Stimulated activated CD8-positive, alpha-beta memory T cell treated with anti-CD3 and anti-CD28 coated beads, Interleukin-7, amount 100 ng/mL, for 1 hour (primary cell): ENCODE measurements around the gene C14orf93.
A peak's percentile ranks its signal among the peaks of the same experiment; 100 is the strongest.

Source experiments
- DNase-seq, 2 donors: peaks; one replicate each; pipeline ENCODE4 v3.0.0-alpha.2; 2020; ENCODE audit warnings: low read depth in 2 of 2

Gene C14orf93, protein sequence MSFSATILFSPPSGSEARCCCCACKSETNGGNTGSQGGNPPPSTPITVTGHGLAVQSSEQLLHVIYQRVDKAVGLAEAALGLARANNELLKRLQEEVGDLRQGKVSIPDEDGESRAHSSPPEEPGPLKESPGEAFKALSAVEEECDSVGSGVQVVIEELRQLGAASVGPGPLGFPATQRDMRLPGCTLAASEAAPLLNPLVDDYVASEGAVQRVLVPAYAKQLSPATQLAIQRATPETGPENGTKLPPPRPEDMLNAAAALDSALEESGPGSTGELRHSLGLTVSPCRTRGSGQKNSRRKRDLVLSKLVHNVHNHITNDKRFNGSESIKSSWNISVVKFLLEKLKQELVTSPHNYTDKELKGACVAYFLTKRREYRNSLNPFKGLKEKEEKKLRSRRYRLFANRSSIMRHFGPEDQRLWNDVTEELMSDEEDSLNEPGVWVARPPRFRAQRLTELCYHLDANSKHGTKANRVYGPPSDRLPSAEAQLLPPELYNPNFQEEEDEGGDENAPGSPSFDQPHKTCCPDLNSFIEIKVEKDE

DNA sequence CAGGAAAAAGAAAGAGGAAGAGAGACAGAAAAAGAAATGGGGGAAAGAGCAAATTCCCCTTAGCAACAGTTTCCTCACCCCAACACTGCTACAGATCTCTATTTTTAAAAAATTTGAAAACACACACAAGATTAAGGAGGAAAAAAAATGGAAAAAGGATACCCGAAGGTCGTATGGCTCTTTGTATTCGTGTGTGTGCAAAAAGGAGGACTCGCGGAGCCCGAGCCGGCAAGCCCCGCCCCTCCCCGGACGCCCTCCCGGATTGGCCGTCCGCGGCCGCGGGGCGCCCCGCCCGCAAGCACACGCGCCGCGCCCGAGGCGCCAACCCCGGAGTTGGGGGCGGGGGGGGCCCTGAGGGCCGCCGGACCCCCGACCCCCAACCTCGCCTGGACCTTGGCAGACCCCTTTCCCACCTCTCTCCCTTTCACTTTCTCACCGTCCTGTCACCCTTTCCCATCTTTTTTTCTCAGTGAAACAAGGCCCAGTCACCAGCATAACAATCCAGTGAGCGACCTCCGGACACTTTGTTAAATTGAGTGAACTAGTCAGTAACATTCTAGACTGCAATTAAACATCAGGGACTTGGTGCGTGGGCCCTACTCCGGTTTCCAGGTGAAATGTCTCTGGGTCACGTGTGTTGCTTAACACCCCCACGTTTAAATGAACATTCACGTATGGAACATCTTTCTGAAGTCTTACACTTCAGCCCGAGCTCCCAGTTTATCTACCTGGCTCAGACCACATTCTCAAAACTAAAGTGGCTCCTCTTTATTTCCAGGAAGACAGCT is at the start of gene C14orf93:
C14orf93 (minus strand) TSS at position 205 of the 788 bp plus-strand sequence. CDS start 11,120 bp downstream, outside the sequence.
- DNase-seq: peak; percentile 54 to 57

DNA sequence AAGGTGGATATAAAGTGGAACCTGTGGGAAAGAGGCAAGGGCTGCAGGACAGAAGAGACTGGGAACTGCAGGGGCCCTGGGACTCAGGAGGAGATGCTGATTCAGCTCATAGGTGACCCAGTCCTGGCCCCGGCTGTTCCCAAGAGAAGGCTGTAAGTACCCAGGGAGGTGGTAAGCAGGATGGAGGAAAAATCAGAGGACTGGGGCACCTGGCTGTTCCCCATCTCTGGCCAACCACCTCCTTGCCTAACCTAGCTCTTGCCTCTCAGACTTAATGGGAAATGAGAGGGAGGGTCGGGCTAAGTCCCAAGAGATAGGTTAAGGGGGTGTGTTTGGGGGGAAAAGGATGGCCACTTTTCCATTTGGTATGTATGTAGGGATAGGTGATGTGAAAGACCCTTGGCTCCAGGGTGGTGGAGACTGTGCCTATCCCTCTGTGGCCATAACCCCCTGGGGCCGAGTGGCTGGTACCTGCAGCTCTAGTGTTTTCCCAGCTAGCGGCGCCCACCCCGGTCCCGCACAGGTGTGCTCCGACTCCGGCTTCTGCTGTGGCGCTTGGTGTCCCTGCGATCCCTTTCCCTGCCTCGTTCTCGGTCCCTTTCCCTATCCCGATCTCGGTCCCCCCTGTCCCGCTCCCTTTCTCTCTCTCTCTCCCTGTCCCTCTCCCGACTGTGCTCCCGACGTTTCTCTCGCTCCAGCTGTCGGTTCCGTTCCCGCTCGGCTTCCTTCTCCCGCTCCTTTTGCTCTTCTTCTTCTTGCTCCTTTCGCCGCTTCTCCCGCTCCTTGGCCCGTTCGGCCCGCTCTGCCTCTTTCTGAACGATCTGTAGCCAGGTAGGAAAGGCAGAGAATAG is 48.9 kb upstream of the C14orf93 start:
- no peak for DNase-seq

GRCh38 chr14:23057757-23058653 is 48.1 kb upstream of the C14orf93 start:
- peak; percentile 71 to 81 for DNase-seq

- peak; percentile 30 to 50 for DNase-seq
Measured at GRCh38 chr14:23056956-23057756, 47.2 kb upstream of the C14orf93 start, which contains the start of gene CDH24. Gene CDH24 (minus strand): TSS chr14:23057520. CDS start chr14:23055733, 1,787 bp downstream.

DNA sequence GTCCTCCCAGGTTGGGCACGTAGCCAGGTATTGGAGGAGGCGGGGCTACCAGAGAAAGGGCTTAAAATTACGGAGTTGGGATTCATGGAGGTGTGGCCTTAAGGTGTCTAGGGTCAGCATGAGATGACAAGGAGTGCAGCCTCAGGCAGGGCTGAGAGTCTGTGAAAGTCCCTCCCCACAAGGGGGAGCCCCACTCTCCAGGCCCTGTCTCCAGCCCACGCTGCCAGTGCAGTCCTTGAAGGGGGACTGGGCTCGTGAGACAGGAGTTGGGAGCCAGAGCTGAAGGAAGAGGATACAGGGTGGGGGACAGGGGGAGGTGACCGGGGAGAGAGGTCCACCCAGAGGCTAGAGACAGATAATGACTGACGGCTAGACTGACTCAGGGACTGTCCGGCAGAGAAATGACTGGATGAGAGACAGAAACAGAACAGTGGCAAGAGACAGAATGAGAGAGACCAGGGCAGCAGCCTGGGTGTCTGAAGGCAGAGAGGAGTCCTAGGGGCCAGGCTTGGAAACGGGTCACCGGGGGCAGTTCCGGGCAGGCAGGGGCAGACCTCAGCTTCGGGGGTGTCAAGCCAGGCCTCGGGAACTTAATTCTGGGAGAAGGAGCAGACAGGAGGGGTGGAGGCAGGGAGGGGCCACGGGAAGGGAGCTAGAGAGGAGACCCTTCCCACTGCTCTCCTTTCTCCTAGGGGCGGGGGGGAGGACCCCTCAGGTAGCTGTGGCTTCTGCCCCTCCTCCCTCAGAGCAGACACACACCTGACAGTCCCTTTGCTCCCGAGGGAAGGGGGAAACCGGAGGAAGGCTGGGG is 46.4 kb upstream of the C14orf93 start:
- DNase-seq: peak in 1 of 2 donors; percentile 38

DNA sequence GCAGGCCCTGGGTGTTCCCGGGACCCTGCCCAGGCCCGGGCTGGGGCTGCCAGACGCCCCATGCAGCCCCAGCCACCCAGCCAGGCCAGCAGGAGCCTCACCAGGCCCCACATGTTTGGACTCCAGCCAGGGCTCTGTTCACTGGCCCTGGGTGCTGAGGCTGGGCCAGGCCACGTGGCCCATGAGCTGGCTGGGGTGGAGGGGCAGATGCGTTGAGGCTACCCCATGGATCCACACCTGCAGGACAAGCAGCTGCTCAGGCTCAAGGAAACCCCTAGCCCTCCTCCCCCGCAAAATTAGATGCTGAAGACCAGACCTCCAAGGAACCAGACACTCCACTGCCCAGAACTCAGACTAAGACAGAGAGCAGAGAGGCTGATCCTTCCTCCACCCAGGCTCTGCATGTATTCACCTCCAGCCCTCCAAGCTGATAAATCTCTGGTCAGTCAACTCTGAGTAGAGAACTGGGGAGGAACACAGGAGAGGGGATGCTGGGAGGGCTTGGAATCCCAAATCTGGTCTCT is 45.7 kb upstream of the C14orf93 start:
- DNase-seq: no peak

DNA sequence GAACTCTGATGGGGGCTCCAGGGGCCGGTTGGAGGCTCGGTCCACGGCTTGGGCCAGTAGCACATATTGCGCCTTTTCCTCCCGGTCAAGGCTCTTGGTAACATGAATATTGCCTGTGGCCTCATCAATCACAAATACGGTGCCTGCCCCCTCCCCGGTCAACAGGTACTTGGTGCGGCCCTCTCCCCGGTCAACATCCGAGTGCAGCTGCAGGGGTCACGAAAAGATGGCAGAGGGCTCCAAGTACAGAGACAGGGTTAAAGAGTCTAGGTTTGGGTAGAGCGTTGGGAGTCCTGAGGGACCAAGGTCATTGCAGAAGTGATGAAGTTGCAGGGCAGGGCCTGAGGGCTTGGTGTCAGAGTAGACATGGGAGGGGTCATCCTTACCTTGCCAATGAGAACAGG is 45.2 kb upstream of the C14orf93 start:
- DNase-seq: no peak

GRCh38 chr14:23054000-23054811 is 44.3 kb upstream of the C14orf93 start:
- no peak for DNase-seq

- DNase-seq: no peak
Measured at GRCh38 chr14:23053426-23053825, 43.5 kb upstream of the C14orf93 start.

- no peak for DNase-seq
Measured at GRCh38 chr14:23052671-23053070, 42.7 kb upstream of the C14orf93 start.

GRCh38 chr14:23052182-23052623 is 42.3 kb upstream of the C14orf93 start:
- DNase-seq: no peak

DNA sequence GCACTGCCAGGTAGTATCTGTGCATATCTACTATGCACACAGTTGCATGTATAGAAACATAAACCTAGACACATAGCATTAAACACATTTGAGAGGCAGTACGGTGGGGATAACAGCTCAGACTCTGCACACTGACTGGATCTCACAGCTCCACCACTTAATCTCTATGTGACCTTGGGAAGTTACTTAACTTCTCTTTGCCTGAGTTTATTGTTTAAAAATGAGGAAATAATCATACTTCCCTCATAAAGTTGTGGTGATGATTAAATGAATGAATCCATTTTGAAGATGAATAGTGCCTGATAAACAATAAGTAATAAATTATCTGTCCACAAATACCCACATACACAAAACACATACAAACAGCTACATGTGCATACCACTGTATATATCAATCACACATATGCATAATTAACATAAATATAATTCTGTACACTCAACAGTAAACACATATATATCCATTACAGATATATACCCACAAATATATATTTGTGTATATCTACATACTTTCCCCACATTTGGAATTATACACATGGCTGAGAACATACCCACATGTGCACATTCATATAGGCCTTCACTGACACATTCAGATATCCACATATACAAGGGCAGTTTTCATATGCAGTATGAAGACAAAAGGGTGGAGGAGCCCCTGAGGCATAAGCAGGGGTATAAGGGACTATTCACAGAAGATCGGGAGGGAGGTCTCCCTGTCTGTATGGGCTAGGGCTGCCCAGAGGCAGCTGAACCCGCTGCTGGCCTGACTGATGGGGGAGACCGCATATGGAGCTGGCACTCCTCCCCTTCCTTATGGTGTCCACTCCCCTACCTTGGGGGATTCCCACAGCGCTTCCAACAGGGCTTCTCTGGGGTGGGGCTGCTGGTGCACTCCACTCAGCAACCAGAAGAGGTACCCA is 41.5 kb upstream of the C14orf93 start:
- DNase-seq: no peak

DNA sequence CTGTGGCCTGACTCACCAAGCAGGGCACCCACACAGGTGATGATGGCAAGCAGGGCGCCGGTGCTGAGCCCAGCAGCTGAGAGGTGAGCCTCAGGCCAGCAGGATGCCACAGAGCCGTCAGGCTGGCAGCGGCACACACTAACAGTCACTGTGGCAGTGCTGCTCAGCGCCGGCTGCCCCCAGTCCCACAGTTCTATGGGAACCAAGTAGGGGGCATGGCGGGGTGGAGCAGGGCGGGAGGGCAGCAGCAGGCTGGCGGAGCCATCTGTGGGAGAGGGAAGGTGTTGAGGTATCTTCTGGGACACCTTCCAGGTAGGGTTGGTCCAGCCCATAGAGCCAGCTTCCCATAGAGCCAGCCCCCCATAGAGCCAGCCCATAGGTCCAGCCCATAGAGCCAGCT is 39.1 kb upstream of the C14orf93 start:
- no peak for DNase-seq

DNA sequence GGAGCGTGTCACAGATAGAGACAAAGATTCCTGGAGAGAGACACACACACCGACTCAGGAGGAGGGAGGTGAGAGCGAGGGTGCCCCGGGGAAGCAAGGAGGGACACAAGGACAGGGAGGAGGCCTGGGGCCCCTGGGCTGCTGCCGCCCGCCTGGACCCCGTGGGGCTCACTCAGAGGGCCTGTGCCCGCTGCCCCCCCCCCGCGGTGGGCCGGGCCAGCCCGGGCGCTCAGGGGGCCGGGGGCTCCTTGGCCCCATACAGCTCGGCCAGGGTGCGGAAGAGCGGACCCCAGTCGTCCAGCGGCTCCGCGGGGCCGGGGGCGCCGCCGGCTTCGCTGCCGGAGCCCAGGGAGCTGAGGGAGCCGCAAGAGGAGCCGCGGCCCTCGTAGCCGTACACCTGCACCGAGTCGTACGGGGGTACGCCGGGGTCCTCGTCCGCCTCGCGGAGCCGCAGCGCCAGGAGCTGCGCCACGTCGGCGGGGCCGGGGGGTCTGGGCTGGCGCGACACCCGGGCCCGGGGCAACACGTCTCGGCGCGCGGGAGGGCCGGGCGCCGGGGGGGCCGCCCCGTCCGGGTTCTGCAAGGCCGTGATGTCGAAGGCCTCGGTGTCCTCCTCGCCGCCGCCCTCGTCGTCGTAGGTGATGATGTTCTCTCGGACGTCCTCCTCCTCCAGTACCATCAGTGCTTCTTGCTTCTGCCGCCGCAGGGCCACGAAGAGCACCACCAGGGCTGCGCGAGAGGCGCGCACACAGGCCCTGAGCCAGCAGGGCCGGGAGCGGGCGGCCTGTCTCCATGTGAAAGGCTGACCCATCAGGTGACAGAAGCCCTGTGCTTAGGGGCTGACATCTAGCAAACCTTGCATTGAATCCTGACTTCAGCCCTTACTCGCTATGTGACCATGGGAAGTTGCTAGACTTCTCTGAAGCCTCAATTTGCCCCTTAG is 38.1 kb upstream of the C14orf93 start:
- DNase-seq: no peak

DNA sequence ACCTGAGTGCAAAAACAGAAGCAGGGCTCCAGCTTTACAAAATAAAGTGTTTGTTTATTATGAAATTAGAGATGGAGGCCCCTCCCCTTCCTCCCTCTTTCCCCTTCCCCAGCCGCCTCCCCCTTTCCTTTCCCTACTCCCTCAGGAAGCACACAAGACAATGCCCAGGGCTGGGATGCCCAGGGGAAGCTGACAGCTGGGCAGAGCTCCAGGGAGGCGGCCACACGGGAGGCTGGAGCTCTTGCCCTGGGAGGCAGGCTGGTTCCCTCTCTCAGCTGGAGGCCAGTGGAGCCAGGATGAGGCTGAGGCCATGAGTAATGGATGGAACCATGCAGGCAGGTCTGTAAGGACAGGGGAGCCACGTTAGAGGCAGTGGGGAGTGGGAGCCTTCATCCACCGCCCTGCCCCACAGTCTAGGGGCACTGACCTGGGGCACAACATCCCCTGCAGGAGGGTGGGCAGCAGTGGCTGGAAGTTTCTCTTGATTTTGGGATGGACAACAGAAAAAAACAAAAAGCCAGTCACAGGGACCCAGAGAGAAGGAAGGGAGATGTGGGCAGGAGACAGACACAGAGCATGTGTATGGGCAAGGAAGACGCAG is 37.2 kb upstream of the C14orf93 start:
- DNase-seq: no peak
